H9 (cell line): Measurements from ENCODE around the gene TMEM163. TPM values are rescaled to one million over a fixed set of nuclear protein-coding genes. Genes with fewer than 3 reads are reported as not detected.

Experiments used
- DNase-seq: peaks from one replicate; pipeline ENCODE4 v3.0.0-alpha.2; 2017
- H2AFZ ChIP-seq: one replicate; pipeline ENCODE4 v1.6.1; 2013; ENCODE audit warnings: mild to moderate bottlenecking, low read length, control low read depth, moderate library complexity
- H2AK5ac ChIP-seq: 2 replicates; pipeline ENCODE4 v1.6.1; 2013; ENCODE audit warnings: low read length, control low read depth, mixed read lengths; ENCODE audit not compliant: insufficient read length
- H2BK120ac ChIP-seq: one replicate; pipeline ENCODE4 v1.6.1; 2013; ENCODE audit warnings: low read depth, mild to moderate bottlenecking, low read length, control low read depth, inconsistent platforms; ENCODE audit not compliant: poor library complexity, severe bottlenecking
- H2BK12ac ChIP-seq: 2 replicates; pipeline ENCODE4 v1.6.1; 2013; ENCODE audit warnings: low read length, control low read depth, mixed read lengths, low read depth; ENCODE audit not compliant: insufficient read length
- H2BK15ac ChIP-seq: 2 replicates; pipeline ENCODE4 v1.6.1; 2013; ENCODE audit warnings: low read depth, low read length, control low read depth
- H2BK20ac ChIP-seq: one replicate; pipeline ENCODE4 v1.6.1; 2013; ENCODE audit warnings: low read depth, mild to moderate bottlenecking, low read length, control low read depth, inconsistent platforms; ENCODE audit not compliant: poor library complexity, severe bottlenecking
- H2BK5ac ChIP-seq: 2 replicates; pipeline ENCODE4 v1.6.1; 2013; ENCODE audit warnings: low read length, control low read depth, mixed read lengths; ENCODE audit not compliant: insufficient read length
- H3K14ac ChIP-seq: 2 replicates; pipeline ENCODE4 v1.6.1; 2013; ENCODE audit warnings: low read length, control low read depth; ENCODE audit not compliant: insufficient read depth
- H3K18ac ChIP-seq: 2 replicates; pipeline ENCODE4 v1.6.1; 2013; ENCODE audit warnings: low read depth, mild to moderate bottlenecking, mixed read lengths, low read length, control low read depth; ENCODE audit not compliant: insufficient read length
- H3K23ac ChIP-seq: 2 replicates; pipeline ENCODE4 v1.6.1; 2013; ENCODE audit warnings: low read length, control low read depth, mixed read lengths, low read depth; ENCODE audit not compliant: insufficient read length
- H3K23me2 ChIP-seq: 2 replicates; pipeline ENCODE4 v1.6.1; 2013; ENCODE audit warnings: low read depth, mild to moderate bottlenecking, mixed read lengths, low read length, control low read depth; ENCODE audit not compliant: insufficient read length, poor library complexity, severe bottlenecking
- H3K27ac ChIP-seq: 2 replicates; pipeline ENCODE4 v1.5.1; 2013; ENCODE audit warnings: low read length, control low read depth, mixed read lengths, low read depth; ENCODE audit not compliant: insufficient read length
- H3K27me3 ChIP-seq: 2 replicates; pipeline ENCODE4 v1.6.1; 2013; ENCODE audit warnings: low read length, control low read depth, inconsistent platforms; ENCODE audit not compliant: insufficient read depth
- H3K4ac ChIP-seq: 2 replicates; pipeline ENCODE4 v1.6.1; 2013; ENCODE audit warnings: low read depth, mild to moderate bottlenecking, control low read depth, inconsistent platforms, low read length, moderate library complexity
- H3K4me1 ChIP-seq: 2 replicates; pipeline ENCODE4 v1.6.1; 2013; ENCODE audit warnings: low read length, control low read depth, inconsistent platforms; ENCODE audit not compliant: insufficient read depth
- H3K4me2 ChIP-seq: 2 replicates; pipeline ENCODE4 v1.6.1; 2013; ENCODE audit warnings: low read length, control low read depth, mixed read lengths; ENCODE audit not compliant: insufficient read length, insufficient read depth
- H3K56ac ChIP-seq: 2 replicates; pipeline ENCODE4 v1.6.1; 2013; ENCODE audit warnings: low read depth, mild to moderate bottlenecking, mixed read lengths, low read length, control low read depth; ENCODE audit not compliant: insufficient read length
- H3K79me1 ChIP-seq: 2 replicates; pipeline ENCODE4 v1.6.1; 2013; ENCODE audit warnings: low read depth, mild to moderate bottlenecking, moderate library complexity, low read length, control low read depth, inconsistent platforms; ENCODE audit not compliant: insufficient read depth, poor library complexity, severe bottlenecking
- H3K79me2 ChIP-seq: 2 replicates; pipeline ENCODE4 v1.6.1; 2013; ENCODE audit warnings: low read length, control low read depth, inconsistent platforms; ENCODE audit not compliant: insufficient read depth
- H3K9ac ChIP-seq: 2 replicates; pipeline ENCODE4 v1.6.1; 2013; ENCODE audit warnings: low read length, control low read depth, mixed read lengths; ENCODE audit not compliant: insufficient read length; ENCODE audit errors: extremely low read depth
- H3K9me3 ChIP-seq: one replicate; pipeline ENCODE4 v1.6.1; 2013; ENCODE audit warnings: low read depth, low read length, inconsistent platforms; ENCODE audit not compliant: control insufficient read depth
- H3T11ph ChIP-seq: one replicate; pipeline ENCODE4 v1.6.1; 2013; ENCODE audit warnings: mild to moderate bottlenecking, low read length, control low read depth, inconsistent platforms
- H4K20me1 ChIP-seq: one replicate; pipeline ENCODE4 v1.6.1; 2013; ENCODE audit not compliant: control insufficient read depth, insufficient read length, insufficient read depth
- H4K5ac ChIP-seq: 2 replicates; pipeline ENCODE4 v1.6.1; 2013; ENCODE audit warnings: low read depth, mild to moderate bottlenecking, mixed read lengths, low read length, control low read depth; ENCODE audit not compliant: insufficient read length
- H4K8ac ChIP-seq: replicated peaks from 2 replicates; pipeline ENCODE4 v1.6.1; 2013; ENCODE audit warnings: low read length, control low read depth, mixed read lengths, low read depth; ENCODE audit not compliant: insufficient read length
- H4K91ac ChIP-seq: 2 replicates; pipeline ENCODE4 v1.6.1; 2013; ENCODE audit warnings: low read depth, mild to moderate bottlenecking, moderate library complexity, mixed read lengths, low read length, control low read depth; ENCODE audit not compliant: insufficient read length
- H3K27ac Mint-ChIP-seq, 3 experiments: 2 replicates in 2 of 3; 3 replicates in 1 of 3; pipeline ENCODE4 v1.8.0; 2020 to 2021; ENCODE audit warnings: mixed read lengths in 3 of 3, mild to moderate bottlenecking in 1 of 3, moderate library complexity in 1 of 3
- H3K27me3 Mint-ChIP-seq: 2 replicates; pipeline ENCODE4 v1.8.0; 2021; ENCODE audit warnings: low read depth, mild to moderate bottlenecking, moderate library complexity, mixed read lengths
- H3K36me3 Mint-ChIP-seq, 3 experiments: 2 replicates in 2 of 3; 3 replicates in 1 of 3; pipeline ENCODE4 v1.8.0; 2020 to 2021; ENCODE audit warnings: low read depth in 3 of 3, mixed read lengths in 3 of 3; ENCODE audit not compliant: insufficient read depth in 1 of 3
- H3K4me1 Mint-ChIP-seq, 2 experiments: 2 replicates each; pipeline ENCODE4 v1.8.0; 2020; ENCODE audit warnings: mixed read lengths in 2 of 2
- H3K4me3 Mint-ChIP-seq, 2 experiments: 2 replicates in 1 of 2; 3 replicates in 1 of 2; pipeline ENCODE4 v1.8.0; 2020 to 2021; ENCODE audit warnings: mild to moderate bottlenecking in 2 of 2, mixed read lengths in 2 of 2, moderate library complexity in 1 of 2
- H3K9me3 Mint-ChIP-seq, 2 experiments: 2 replicates in 1 of 2; 3 replicates in 1 of 2; pipeline ENCODE4 v1.8.0; 2020; ENCODE audit warnings: mild to moderate bottlenecking in 2 of 2, mixed read lengths in 2 of 2, moderate library complexity in 1 of 2
- CTCF ChIP-seq: fragments of 200-600 bp; sonication (generic); conservative IDR thresholded peaks from 3 replicates; pipeline ENCODE4 v1.8.0; 2021; ENCODE audit warnings: antibody characterized with exemption, mild to moderate bottlenecking
- WGBS: extraction: QIAGEN DNeasy Blood & Tissue Kit; methylation state at CpG from one replicate; pipeline ENCODE4 v1.1.7; 2013; ENCODE audit warnings: missing lambda C conversion rate, low lambda C conversion rate, mixed read lengths; ENCODE audit not compliant: insufficient read length; ENCODE audit errors: extremely low coverage; 5-methylcytosine and 5-hydroxymethylcytosine counted together
- total RNA-seq: library from RNA; stranded (reverse); gene quantifications from 2 replicates; pipeline ENCODE4 v1.2.1, GENCODE V29; 2021

Gene TMEM163
- total RNA-seq, 1 experiment from 2014 or later = 0.39 TPM

- peak; percentile 23; the same call in 2 of the 3 replicates for TF ChIP-seq CTCF
- no peak overlapping the region for H3K4me3 Mint-ChIP-seq
- peaks cover 11% of the 10 kb centered on the region for H3K27me3 Mint-ChIP-seq
- Histone ChIP-seq H3K79me2 (no peaks in the 10 kb centered on the region), H2BK20ac (no peak overlapping the region), H2BK12ac (no peak overlapping the region), H4K20me1 (no peaks in the 10 kb centered on the region), H2BK5ac (no peak overlapping the region), H3K27ac (no peak overlapping the region), H3K4ac (no peak overlapping the region), H3K23me2 (no peaks in the 10 kb centered on the region), H3K9me3 (no peaks in the 10 kb centered on the region), H3T11ph (no peak overlapping the region), H3K79me1 (no peaks in the 10 kb centered on the region), H2AK5ac (no peak overlapping the region), H3K56ac (no peak overlapping the region), H3K18ac (no peak overlapping the region), H3K14ac (no peak overlapping the region), H2BK120ac (no peak overlapping the region), H2BK15ac (no peak overlapping the region), H3K27me3 (no peaks in the 10 kb centered on the region), H3K9ac (no peak overlapping the region), H3K4me1 (peaks cover 3% of the 10 kb centered on the region; the same call in 1 of the 2 replicates), H3K4me2 (no peak overlapping the region), H4K91ac (no peak overlapping the region), H4K5ac (no peak overlapping the region), H4K8ac (no peak overlapping the region), H2AFZ (no peak overlapping the region), H3K23ac (no peak overlapping the region)
- H3K27ac Mint-ChIP-seq = no peak overlapping the region
- peaks cover 14 to 17% of the 10 kb centered on the region in 2 experiments for H3K4me1 Mint-ChIP-seq
- WGBS = no CpG with 5 or more reads among the region's 4 CpGs
- H3K36me3 Mint-ChIP-seq = no peaks in the 10 kb centered on the region; a peak in 1 of 7 replicates
- no peaks in the 10 kb centered on the region for H3K9me3 Mint-ChIP-seq
- DNase-seq = no peak
Observed at GRCh38 chr2:134704173-134704572, 14.6 kb downstream of the TMEM163 start.
